Astrocyte of the spinal cord (primary cell): ENCODE results near the gene ZNF365.
"Not testable (repeated sequence)": the region's sequence is repeated elsewhere in the genome, so short reads cannot be mapped to it uniquely, and the experiment has no call there.

Source experiments
- DNase-seq: peaks from one replicate; pipeline ENCODE4 v3.0.0; 2011; ENCODE audit warnings: low read depth, low spot score
- H3K4me3 ChIP-seq: 2 replicates; pipeline ENCODE4 v1.5.1; 2011; ENCODE audit warnings: low read depth, mild to moderate bottlenecking, low read length, moderate library complexity
- in situ Hi-C: cut with HindIII; loops from 2 replicates; pipeline ENCODE4 v1.10.0; 2017; ENCODE audit warnings: low sequenced_read_pairs
- TF ChIP-seq, protein P1 (sequence below): IDR thresholded peaks from 2 replicates; pipeline ENCODE4 v1.5.1; 2012; ENCODE audit warnings: low read depth, mild to moderate bottlenecking, low read length, inconsistent platforms

ZNF365 gene

DNA sequence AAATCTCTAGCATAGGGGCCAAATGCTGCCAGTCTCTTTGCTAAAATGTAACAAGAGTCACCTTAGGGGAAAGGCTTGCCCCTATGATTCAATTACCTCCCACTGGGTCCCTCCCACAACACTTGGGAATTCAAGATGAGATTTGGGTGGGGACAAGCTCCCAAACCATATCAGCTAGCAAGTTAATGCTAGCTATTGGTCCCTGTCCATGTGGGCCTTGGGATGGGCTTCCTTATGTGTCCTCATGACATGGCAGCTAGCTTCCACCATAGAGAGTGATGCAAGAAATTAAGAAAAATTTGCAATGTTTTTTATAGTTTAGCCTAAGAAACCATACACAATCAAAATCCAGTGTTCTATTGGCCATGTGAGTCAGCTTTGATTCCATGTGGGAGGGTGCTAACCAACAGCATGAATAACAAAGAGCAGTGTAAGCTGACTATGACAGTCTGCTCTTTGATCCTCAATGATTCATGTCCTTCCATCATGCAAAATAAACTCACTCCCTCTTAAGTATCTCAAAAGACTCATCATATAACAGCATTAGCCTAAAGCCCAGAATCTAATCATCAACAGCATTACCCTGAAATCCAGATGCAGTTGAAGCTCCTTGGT lies 21.7 kb upstream of the ZNF365 start:
- peak; percentile 18 for DNase-seq
- no peak overlapping the region for H3K4me3 ChIP-seq
- TF ChIP-seq, protein P1, sequence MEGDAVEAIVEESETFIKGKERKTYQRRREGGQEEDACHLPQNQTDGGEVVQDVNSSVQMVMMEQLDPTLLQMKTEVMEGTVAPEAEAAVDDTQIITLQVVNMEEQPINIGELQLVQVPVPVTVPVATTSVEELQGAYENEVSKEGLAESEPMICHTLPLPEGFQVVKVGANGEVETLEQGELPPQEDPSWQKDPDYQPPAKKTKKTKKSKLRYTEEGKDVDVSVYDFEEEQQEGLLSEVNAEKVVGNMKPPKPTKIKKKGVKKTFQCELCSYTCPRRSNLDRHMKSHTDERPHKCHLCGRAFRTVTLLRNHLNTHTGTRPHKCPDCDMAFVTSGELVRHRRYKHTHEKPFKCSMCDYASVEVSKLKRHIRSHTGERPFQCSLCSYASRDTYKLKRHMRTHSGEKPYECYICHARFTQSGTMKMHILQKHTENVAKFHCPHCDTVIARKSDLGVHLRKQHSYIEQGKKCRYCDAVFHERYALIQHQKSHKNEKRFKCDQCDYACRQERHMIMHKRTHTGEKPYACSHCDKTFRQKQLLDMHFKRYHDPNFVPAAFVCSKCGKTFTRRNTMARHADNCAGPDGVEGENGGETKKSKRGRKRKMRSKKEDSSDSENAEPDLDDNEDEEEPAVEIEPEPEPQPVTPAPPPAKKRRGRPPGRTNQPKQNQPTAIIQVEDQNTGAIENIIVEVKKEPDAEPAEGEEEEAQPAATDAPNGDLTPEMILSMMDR: no peak
- in situ Hi-C loops: no loop called here

DNA sequence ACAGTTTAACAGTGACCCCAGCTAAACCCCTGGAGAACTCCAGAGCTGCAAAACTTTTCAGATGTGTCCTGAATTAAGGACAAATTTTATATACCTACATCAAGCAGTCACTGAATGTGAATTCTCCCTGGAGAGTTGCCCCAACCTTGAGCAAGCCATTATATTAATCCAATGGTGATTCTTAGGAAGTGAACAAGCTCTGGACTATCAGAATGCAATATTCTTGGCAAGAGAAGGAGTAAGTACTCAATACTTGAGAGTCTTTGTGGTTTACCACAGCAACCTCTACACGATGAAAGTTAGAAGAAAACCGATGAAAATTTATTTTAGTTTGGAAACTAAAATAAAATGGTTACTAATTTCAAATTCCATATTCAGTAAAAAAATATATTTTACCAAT lies 19.3 kb upstream of the ZNF365 start:
- TF ChIP-seq, protein P1: no peak
- DNase-seq: peak; percentile 71
- H3K4me3 ChIP-seq: no peak overlapping the region
- in situ Hi-C loops: no loop called here

DNA sequence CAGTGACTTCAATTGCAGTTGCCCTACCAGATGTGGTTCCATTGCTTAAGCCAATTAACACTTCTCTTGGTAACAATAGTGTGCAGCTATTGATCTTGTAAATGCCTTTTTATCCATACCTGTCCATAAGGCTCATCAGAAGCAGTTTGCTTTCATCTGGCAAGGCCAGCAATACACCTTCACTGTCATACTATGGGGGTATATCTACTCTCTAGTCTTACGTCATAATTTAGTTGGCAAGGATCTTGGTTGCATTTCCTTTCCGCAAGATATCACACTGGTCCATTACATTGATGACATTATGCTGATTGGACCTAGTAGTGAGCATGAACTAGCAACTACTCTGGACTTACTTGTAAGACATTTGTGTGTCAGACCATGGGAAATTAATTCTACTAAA lies 17.7 kb upstream of the ZNF365 start:
- in situ Hi-C loops: no loop called here
- TF ChIP-seq, protein P1: no peak
- no peak overlapping the region for H3K4me3 ChIP-seq
- no peak for DNase-seq

DNA sequence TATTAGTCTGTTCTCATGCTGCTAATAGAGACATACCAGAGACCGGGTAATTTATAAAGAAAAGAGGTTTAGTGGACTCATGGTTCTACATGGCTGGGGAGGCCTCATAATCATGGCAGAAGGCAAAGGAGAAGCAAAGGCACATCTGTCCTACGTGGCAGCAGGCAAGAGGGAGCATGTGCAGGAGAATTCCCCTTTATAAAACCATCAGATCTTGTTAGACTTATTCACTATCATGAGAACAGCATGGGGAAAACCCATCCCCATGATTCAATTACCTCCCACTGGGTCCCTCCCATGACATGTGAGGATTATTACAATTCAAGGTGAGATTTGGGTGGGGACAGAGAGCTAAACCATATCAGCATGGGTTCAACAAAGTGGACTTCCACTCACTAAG lies 16.0 kb upstream of the ZNF365 start:
- H3K4me3 ChIP-seq, in situ Hi-C loops, DNase-seq: not testable (repeated sequence)

DNA sequence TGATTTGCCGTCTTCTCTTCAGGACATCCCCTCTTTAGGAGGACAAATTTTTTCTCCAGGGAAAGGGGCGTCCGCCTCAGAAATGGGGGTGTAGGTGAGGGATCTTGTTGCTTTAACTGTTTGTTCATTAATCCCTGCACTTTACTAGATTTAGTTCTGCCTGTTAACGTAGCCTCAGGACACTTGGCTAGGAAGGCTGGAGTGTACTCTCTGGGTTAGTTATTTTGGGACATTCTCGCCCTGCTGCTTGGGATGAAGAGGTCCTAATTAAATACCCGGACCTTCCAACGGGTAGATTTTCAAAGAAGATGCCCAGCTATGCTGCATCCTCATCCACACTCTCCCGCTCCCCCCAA lies 552 bp upstream of the ZNF365 start:
- TF ChIP-seq, protein P1: no peak
- DNase-seq: no peak
- in situ Hi-C loops: no loop called here
- peak overlapping the region; percentile 54 for H3K4me3 ChIP-seq

DNA sequence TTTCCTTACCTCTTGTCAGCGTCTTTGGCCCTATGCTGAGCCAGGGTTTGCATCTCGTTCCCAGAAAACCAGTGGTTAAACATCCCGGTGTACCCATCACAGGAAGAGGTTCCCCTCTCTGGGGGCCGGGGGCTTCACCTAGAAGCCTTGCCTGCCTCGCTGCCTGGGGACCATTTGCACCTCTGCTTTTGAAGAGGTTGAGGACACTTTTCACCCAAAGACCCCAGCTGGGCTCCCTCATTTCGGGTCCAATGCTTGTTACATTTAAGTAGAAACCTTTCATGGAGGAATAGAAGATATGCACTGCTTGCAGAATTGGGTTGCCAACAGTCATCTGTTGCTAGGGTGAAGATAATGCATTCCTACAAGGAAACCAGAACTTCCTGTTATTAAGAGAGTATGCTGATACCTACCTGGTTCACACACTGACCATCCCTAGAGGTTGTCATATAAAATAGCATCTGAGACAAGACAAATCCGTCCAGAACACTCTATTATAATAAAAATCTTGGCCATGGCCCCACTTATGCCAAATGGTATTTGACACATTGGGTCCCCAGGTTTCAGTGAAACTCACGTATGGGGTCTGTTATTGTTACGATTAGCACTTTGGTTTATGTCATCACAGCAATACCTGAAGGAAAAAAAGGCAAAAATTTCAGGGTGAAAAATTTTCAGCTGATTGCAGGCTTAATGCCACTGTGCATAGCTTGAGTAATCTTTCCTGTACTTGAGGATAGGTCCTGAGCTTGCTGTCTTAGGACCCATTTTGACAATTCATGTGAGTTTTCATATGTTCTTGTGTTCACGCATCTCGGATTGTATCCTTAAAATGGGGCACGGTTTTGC lies 917 bp downstream of the ZNF365 start:
- in situ Hi-C loops: no loop called here
- TF ChIP-seq, protein P1: no peak
- no peak for DNase-seq
- H3K4me3 ChIP-seq: peak overlapping the region; percentile 54
